ENCODE data around the gene SUPT20H.

Gene SUPT20H

GRCh38 chr13:37058910-37059847, at the start of gene SUPT20H:
SUPT20H (minus strand) TSS chr13:37059688; CDS start chr13:37051490, 8,198 bp downstream.
- peak; percentile 89 for FAIRE-seq
- DNase-seq (ENCODE audit: extremely low spot score, insufficient read length, low read depth) = peak; percentile 77

- DNase-seq (ENCODE audit: extremely low spot score, insufficient read length, low read depth) (no peak), FAIRE-seq (no peak)
These were observed 49.7 kb upstream of the SUPT20H start for GRCh38 chr13:37109051-37109678.

- FAIRE-seq (no peak), DNase-seq (ENCODE audit: extremely low spot score, insufficient read length, low read depth) (no peak)
These were observed 48.4 kb upstream of the SUPT20H start for GRCh38 chr13:37107868-37108267.

- FAIRE-seq (no peak), DNase-seq (ENCODE audit: extremely low spot score, insufficient read length, low read depth) (no peak)
These were observed 48.0 kb upstream of the SUPT20H start for GRCh38 chr13:37107456-37107855.

GRCh38 chr13:37106642-37107041, 47.2 kb upstream of the SUPT20H start:
- no peak for DNase-seq (ENCODE audit: extremely low spot score, insufficient read length, low read depth)
- no peak for FAIRE-seq

GRCh38 chr13:37105251-37105714, 45.8 kb upstream of the SUPT20H start, which contains the start of gene CSNK1A1L:
CSNK1A1L (minus strand) TSS chr13:37105664; CDS start chr13:37105256, 408 bp downstream.
- no peak for FAIRE-seq

GRCh38 chr13:37102896-37103295, 43.4 kb upstream of the SUPT20H start:
- DNase-seq (ENCODE audit: extremely low spot score, insufficient read length, low read depth) (no peak), FAIRE-seq (no peak)

More at GRCh38 chr13:37105251-37105714, 45.8 kb upstream of the SUPT20H start, which contains the start of gene CSNK1A1L:
- no peak for DNase-seq (ENCODE audit: extremely low spot score, insufficient read length, low read depth)

GRCh38 chr13:37101201-37101600, 41.7 kb upstream of the SUPT20H start:
- FAIRE-seq (no peak), DNase-seq (ENCODE audit: extremely low spot score, insufficient read length, low read depth) (no peak)

GRCh38 chr13:37100731-37101130, 41.2 kb upstream of the SUPT20H start:
- DNase-seq (ENCODE audit: extremely low spot score, insufficient read length, low read depth) (no peak), FAIRE-seq (no peak)

- FAIRE-seq (no peak), DNase-seq (ENCODE audit: extremely low spot score, insufficient read length, low read depth) (no peak)
These were observed 37.6 kb upstream of the SUPT20H start for GRCh38 chr13:37097076-37097475.

- DNase-seq (ENCODE audit: extremely low spot score, insufficient read length, low read depth) = no peak
- no peak for FAIRE-seq
These were observed 35.4 kb upstream of the SUPT20H start for GRCh38 chr13:37094840-37095239.

GRCh38 chr13:37094099-37094498, 34.6 kb upstream of the SUPT20H start:
- no peak for DNase-seq (ENCODE audit: extremely low spot score, insufficient read length, low read depth)
- FAIRE-seq = no peak

GRCh38 chr13:37091835-37092234, 32.3 kb upstream of the SUPT20H start:
- no peak for DNase-seq (ENCODE audit: extremely low spot score, insufficient read length, low read depth)

GRCh38 chr13:37090912-37091311, 31.4 kb upstream of the SUPT20H start:
- DNase-seq (ENCODE audit: extremely low spot score, insufficient read length, low read depth) (no peak), FAIRE-seq (no peak)

More at GRCh38 chr13:37091835-37092234, 32.3 kb upstream of the SUPT20H start:
- FAIRE-seq = no peak

- FAIRE-seq (no peak), DNase-seq (ENCODE audit: extremely low spot score, insufficient read length, low read depth) (no peak)
These were observed 30.0 kb upstream of the SUPT20H start for GRCh38 chr13:37089495-37089894.

- DNase-seq (ENCODE audit: extremely low spot score, insufficient read length, low read depth) = no peak
- FAIRE-seq = no peak
These were observed 28.0 kb upstream of the SUPT20H start for GRCh38 chr13:37087486-37087885.

GRCh38 chr13:37085606-37086005, 26.1 kb upstream of the SUPT20H start:
- FAIRE-seq = no peak
- DNase-seq (ENCODE audit: extremely low spot score, insufficient read length, low read depth) = no peak

- DNase-seq (ENCODE audit: extremely low spot score, insufficient read length, low read depth) = no peak
- no peak for FAIRE-seq
These were observed 17.3 kb upstream of the SUPT20H start for GRCh38 chr13:37076818-37077217.

GRCh38 chr13:37075164-37075563, 15.7 kb upstream of the SUPT20H start:
- no peak for DNase-seq (ENCODE audit: extremely low spot score, insufficient read length, low read depth)
- FAIRE-seq = no peak

GRCh38 chr13:37074703-37075102, 15.2 kb upstream of the SUPT20H start:
- DNase-seq (ENCODE audit: extremely low spot score, insufficient read length, low read depth) (no peak), FAIRE-seq (peak; percentile 39)

GRCh38 chr13:37072024-37072423, 12.5 kb upstream of the SUPT20H start:
- DNase-seq (ENCODE audit: extremely low spot score, insufficient read length, low read depth) (no peak), FAIRE-seq (no peak)
